ENCODE measurements around the gene PYGB.
"Not testable (repeated sequence)": the region's sequence is repeated elsewhere in the genome, so short reads cannot be mapped to it uniquely, and the experiment has no call there.

The PYGB gene

GRCh38 chr20:25230166-25230831 is 17.6 kb upstream of the PYGB start:
- no peak for DNase-seq (ENCODE audit: low read depth)

GRCh38 chr20:25233016-25233772 is 14.7 kb upstream of the PYGB start:
- no peak for DNase-seq (ENCODE audit: low read depth)

GRCh38 chr20:25234009-25234849 is 13.7 kb upstream of the PYGB start:
- DNase-seq (ENCODE audit: low read depth), result not testable (repeated sequence)

DNA sequence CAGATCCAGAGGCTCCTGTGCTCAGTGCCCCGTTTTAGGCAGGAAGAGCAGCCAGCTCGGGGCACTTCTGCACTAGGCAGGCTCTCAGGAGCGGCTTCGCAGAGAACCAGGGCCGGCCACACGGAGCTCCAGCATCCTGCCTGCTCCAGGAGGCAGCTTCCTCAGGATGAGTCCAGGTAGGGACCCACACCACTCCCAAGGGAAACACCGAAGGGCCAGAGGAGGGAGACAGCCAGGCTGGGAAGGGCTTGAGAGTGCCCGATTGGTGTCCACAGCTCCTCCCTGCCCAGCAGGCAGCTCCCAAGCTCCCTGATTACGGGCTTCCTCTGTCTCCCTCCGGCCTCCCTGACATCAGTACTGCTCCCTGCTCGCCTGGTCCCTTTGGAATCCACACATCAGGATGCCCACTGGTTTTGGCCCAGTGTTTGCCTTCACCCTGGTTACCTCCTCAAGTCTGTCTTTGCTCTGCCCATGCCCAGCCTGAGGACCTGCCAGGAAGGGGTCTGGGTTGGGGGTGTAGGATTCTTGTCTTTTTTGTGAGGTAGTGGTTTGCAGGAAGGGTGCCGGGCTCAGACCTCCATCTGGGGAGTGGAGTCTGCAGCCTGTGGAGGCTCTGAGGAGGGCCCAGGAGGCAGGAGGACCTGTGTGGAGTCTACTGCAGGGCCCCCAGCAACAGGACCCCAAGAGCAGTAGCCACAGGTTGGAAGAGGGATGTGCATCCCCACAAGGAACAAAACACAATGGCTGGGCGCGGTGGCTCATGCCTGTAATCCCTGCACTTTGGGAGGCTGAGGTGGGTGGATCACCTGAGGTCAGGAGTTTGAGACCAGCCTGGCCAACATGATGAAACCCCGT is 11.2 kb upstream of the PYGB start:
- no peak for DNase-seq (ENCODE audit: low read depth)

GRCh38 chr20:25237610-25238318 is 10.1 kb upstream of the PYGB start:
- no peak for DNase-seq (ENCODE audit: low read depth)

GRCh38 chr20:25238319-25239037 is 9.4 kb upstream of the PYGB start:
- DNase-seq (ENCODE audit: low read depth), result no peak

- no peak for DNase-seq (ENCODE audit: low read depth)
Measured at GRCh38 chr20:25239387-25240370, 8.2 kb upstream of the PYGB start.

DNA sequence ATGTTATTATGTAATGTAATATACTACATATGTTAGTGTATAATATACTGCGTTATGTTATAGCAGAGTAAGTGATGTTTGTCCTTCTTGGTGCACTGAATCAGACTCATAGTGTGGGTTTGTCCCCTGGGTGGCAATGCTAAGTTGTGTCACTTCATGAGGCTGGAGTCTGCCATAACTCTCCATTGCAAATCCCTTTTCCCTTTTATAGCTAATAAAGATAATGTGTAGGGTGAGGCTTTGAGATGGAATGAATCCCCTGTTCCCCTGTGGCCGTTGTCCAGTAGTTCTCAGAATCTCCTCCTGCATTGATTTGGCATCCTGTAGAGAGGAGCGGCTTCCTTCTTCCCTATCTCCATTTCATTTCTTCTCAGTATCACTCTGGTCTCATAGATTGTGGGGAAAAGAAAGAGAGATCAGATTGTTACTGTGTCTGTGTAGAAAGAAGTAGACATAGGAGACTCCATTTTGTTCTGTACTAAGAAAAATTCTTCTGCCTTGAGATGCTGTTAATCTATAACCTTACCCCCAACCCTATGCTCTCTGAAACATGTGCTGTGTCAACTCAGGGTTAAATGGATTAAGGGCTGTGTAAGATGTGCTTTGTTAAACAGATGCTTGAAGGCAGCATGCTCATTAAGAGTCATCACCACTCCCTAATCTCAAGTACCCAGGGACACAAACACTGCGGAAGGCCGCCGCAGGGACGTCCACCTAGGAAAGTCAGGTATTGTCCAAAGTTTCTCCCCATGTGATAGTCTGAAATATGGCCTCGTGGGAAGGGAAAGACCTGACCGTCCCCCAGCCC is 6.8 kb upstream of the PYGB start:
- not testable (repeated sequence) for DNase-seq (ENCODE audit: low read depth)

- DNase-seq (ENCODE audit: low read depth), result not testable (repeated sequence)
Measured at GRCh38 chr20:25241659-25241955, 6.3 kb upstream of the PYGB start.

- DNase-seq (ENCODE audit: low read depth), result no peak
Measured at GRCh38 chr20:25242231-25242630, 5.7 kb upstream of the PYGB start.

- DNase-seq (ENCODE audit: low read depth), result no peak
Measured at GRCh38 chr20:25243416-25243979, 4.4 kb upstream of the PYGB start.

DNA sequence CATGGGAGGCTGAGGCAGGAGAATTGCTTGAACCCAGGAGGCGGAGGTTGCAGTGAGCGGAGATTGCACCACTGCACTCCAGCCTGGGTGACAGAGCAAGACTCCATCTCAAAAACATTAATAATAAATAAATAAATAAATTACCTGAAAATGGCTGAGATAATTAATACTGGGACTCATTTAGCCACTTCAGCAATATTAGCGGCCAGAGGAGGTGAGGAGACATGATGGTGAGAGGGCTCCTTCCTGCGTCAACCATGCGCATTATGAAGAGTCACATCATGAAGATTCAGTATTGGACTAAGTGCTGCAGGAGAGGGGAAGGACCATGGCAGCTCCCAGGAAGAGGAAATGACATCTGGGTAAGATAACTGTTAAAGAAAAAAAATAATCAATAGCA is 2.9 kb upstream of the PYGB start:
- no peak for DNase-seq (ENCODE audit: low read depth)

GRCh38 chr20:25245461-25245860 is 2.4 kb upstream of the PYGB start:
- DNase-seq (ENCODE audit: low read depth), result no peak

DNA sequence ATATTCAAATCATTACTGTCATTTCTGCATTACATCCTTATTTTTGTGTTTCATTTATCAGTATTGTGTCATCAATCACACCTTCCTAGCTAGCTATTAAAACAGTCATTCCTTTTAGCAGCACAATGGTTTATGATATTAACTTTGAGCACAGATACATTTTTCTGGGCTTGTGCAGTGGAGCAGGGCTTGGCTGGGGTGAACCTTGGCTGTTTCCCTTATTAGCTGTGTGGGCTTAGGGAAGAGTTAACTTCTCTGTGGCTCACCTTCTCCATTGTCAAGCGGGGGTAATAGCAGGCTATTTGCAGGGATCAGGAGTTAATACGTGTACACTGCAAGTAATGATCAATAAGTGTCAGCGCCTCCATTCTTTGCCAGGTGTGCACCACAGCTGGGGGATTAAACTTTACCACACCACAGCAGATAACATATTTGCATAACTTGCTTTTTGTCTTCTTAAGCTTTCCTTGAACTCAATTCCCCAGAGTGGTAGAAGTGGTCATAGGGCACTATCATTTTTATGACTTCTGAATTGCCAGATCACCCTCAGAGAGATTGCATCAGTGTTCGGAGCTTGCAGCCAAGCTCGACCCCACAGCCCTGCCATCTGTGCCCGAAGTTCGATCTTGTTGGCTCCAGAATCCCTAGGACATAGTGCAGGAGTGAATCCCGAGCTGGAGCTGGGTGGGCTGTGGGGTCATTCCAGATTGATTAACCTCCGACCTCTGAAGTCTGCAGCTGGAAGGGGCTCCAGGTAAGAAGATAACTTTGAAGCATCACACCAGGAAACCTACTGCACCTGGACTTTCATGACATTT is 1.5 kb upstream of the PYGB start:
- DNase-seq (ENCODE audit: low read depth), result no peak

GRCh38 chr20:25247000-25247517 is 826 bp upstream of the PYGB start:
- DNase-seq (ENCODE audit: low read depth), result no peak

DNA sequence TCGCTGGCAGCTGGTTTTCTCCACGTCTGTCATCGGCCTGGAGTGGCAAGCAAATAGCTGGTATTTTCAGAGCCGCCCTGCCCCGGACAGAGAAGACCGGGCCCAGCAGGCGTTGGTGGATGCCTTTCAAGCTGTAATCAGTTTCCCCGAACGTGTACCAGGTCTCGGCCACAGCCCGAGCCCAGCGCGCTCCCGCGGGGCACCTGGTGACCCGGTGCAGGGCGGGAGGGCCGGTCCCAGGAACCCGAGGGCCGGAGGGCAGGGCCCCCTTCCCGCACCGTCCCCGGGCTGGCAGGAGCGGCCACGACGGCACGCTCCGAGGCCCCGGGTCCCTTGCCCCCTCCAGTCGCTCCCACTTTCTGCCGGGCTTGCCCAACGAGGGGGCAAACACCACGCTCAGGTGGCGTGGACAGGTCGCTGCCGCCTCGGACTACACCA is 348 bp upstream of the PYGB start:
- DNase-seq (ENCODE audit: low read depth), result no peak

- no peak for DNase-seq (ENCODE audit: low read depth)
Measured at GRCh38 chr20:25248786-25249172, 894 bp downstream of the PYGB start.
